Cardiac muscle cell (in vitro differentiated cells and primary cell): Measurements from ENCODE around the gene IL12RB1. TPM values are rescaled to one million over a fixed set of nuclear protein-coding genes. Genes with fewer than 3 reads are reported as not detected.

Experiments used
- DNase-seq, 2 donors: peaks; one replicate each; pipeline versions ENCODE4 v3.0.0 to v3.0.0-alpha.2; 2010 to 2017; ENCODE audit warnings: low read depth in 1 of 2, low spot score in 1 of 2
- H3K27ac ChIP-seq: fragments of 200-600 bp; sonication (generic); 2 replicates; pipeline ENCODE4 v1.5.1; 2016
- H3K27me3 ChIP-seq: fragments of 200-600 bp; sonication (generic); 2 replicates; pipeline ENCODE4 v1.6.0; 2016; ENCODE audit warnings: control low read depth
- H3K36me3 ChIP-seq: fragments of 200-600 bp; sonication (generic); 2 replicates; pipeline ENCODE4 v1.5.1; 2016; ENCODE audit warnings: control low read depth
- H3K4me1 ChIP-seq: fragments of 200-600 bp; sonication (generic); 2 replicates; pipeline ENCODE4 v1.8.1; 2017; ENCODE audit warnings: low read depth, mild to moderate bottlenecking, mixed run types
- H3K4me3 ChIP-seq: fragments of 200-600 bp; sonication (generic); 2 replicates; pipeline ENCODE4 v1.5.1; 2016; ENCODE audit warnings: mild to moderate bottlenecking
- H3K9me3 ChIP-seq: fragments of 200-600 bp; sonication (generic); 2 replicates; pipeline ENCODE4 v1.5.1; 2017; ENCODE audit warnings: low read depth, mild to moderate bottlenecking, control low read depth
- CTCF ChIP-seq: IDR thresholded peaks from 2 replicates; pipeline ENCODE4 v1.5.1; 2012; ENCODE audit warnings: low read depth, mild to moderate bottlenecking, low read length
- polyA plus RNA-seq: library from polyadenylated mRNA; unstranded; fragments of >200 nt; fragmentation: Nextera tagmentation; extraction: Ambion mirVana; gene quantifications from 2 replicates; pipeline ENCODE4 v1.2.1, GENCODE V29; 2016
- total RNA-seq: library from RNA; depleted of rRNA; stranded (reverse); fragments of >200 nt; gene quantifications from 2 replicates; pipeline ENCODE4 v1.2.3, GENCODE V29; 2016

Gene IL12RB1
- total and polyA plus RNA-seq, 2 experiments from 2014 or later: not detected

- no peak for TF ChIP-seq CTCF
- no peak overlapping the region for H3K4me3 ChIP-seq
These were observed 57.0 kb downstream of the IL12RB1 start for GRCh38 chr19:18029617-18030338.

GRCh38 chr19:18027151-18027550 lies 59.6 kb downstream of the IL12RB1 start:
- DNase-seq: no peak
- Histone ChIP-seq H3K4me3 (no peak overlapping the region), H3K9me3 (no peaks in the 10 kb centered on the region), H3K4me1 (no peaks in the 10 kb centered on the region), H3K36me3 (no peaks in the 10 kb centered on the region), H3K27ac (no peak overlapping the region), H3K27me3 (no peaks in the 10 kb centered on the region)
- no peak for TF ChIP-seq CTCF

More at GRCh38 chr19:18029617-18030338, 57.0 kb downstream of the IL12RB1 start:
- no peak for DNase-seq
- no peaks in the 10 kb centered on the region for H3K27me3 ChIP-seq
- no peaks in the 10 kb centered on the region for H3K4me1 ChIP-seq
- H3K27ac ChIP-seq: no peak overlapping the region
- no peaks in the 10 kb centered on the region for H3K9me3 ChIP-seq
- H3K36me3 ChIP-seq: no peaks in the 10 kb centered on the region

- no peak overlapping the region for H3K27ac ChIP-seq
- peak in 1 of 2 donors; percentile 95 for DNase-seq
These were observed 63.0 kb downstream of the IL12RB1 start for GRCh38 chr19:18023622-18024251.

GRCh38 chr19:18021121-18021755 lies 65.5 kb downstream of the IL12RB1 start:
- no peak for TF ChIP-seq CTCF
- Histone ChIP-seq H3K9me3 (no peaks in the 10 kb centered on the region), H3K4me3 (no peak overlapping the region), H3K27ac (no peak overlapping the region), H3K27me3 (no peaks in the 10 kb centered on the region), H3K4me1 (no peaks in the 10 kb centered on the region), H3K36me3 (no peaks in the 10 kb centered on the region)
- DNase-seq: peak in 1 of 2 donors; percentile 92

More at GRCh38 chr19:18023622-18024251, 63.0 kb downstream of the IL12RB1 start:
- Histone ChIP-seq H3K4me3 (no peak overlapping the region), H3K27me3 (no peaks in the 10 kb centered on the region), H3K4me1 (no peaks in the 10 kb centered on the region), H3K36me3 (no peaks in the 10 kb centered on the region), H3K9me3 (no peaks in the 10 kb centered on the region)
- TF ChIP-seq CTCF: no peak

GRCh38 chr19:18020212-18021085 lies 66.3 kb downstream of the IL12RB1 start:
- Histone ChIP-seq H3K36me3 (no peaks in the 10 kb centered on the region), H3K27ac (no peak overlapping the region), H3K27me3 (no peaks in the 10 kb centered on the region), H3K9me3 (no peaks in the 10 kb centered on the region), H3K4me3 (no peak overlapping the region), H3K4me1 (no peaks in the 10 kb centered on the region)
- TF ChIP-seq CTCF: no peak
- DNase-seq: peak in 1 of 2 donors; percentile 67
